ENCODE results near the gene CIPC. TPM values are rescaled to one million over a fixed set of nuclear protein-coding genes. Genes with fewer than 3 reads are reported as not detected.

CIPC gene
- total and polyA plus RNA-seq, 9 of the 15 experiments (the other 6 are each of a cell fraction or from before 2014, with no cell fraction given), result 5.0 to 16.9 (median 10.7) TPM

- TF ChIP-seq ZNF398 (CRISPR knock-in tag; IDR thresholded peaks at IDR 0.05) (no peak), ZNF133 (CRISPR knock-in tag; IDR thresholded peaks at IDR 0.05) (no peak), ARID1B (IDR thresholded peaks at IDR 0.05) (no peak), SNIP1 (IDR thresholded peaks at IDR 0.05; ENCODE audit: low read depth) (no peak), YY1 (IDR thresholded peaks at IDR 0.05; ENCODE audit: borderline replicate concordance in 1 of 3, control insufficient read depth in 1 of 3, extremely low read depth in 1 of 3, insufficient read depth in 3 of 3, insufficient read length in 1 of 3, insufficient replicate concordance in 2 of 3, low read depth in 1 of 3, low read length in 2 of 3) (no peak), MYBL2 (IDR thresholded peaks at IDR 0.05; ENCODE audit: low read depth) (no peak), MYBL2 (CRISPR knock-in tag; IDR thresholded peaks at IDR 0.05; ENCODE audit: borderline replicate concordance) (no peak), STAG1 (CRISPR knock-in tag; IDR thresholded peaks at IDR 0.05; ENCODE audit: borderline replicate concordance) (peak; percentile 42; the same call in 1 of the 2 replicates), MITF (IDR thresholded peaks at IDR 0.05) (no peak), LARP7 (IDR thresholded peaks at IDR 0.05) (no peak), ZNF347 (CRISPR knock-in tag; IDR thresholded peaks at IDR 0.05; ENCODE audit: low read depth) (no peak), EWSR1 (IDR thresholded peaks at IDR 0.05; ENCODE audit: borderline replicate concordance, low read depth, partially characterized antibody) (no peak), ZNF253 (CRISPR knock-in tag; conservative IDR thresholded peaks at IDR 0.05) (no peak)
- TF ChIP-seq, protein P1, sequence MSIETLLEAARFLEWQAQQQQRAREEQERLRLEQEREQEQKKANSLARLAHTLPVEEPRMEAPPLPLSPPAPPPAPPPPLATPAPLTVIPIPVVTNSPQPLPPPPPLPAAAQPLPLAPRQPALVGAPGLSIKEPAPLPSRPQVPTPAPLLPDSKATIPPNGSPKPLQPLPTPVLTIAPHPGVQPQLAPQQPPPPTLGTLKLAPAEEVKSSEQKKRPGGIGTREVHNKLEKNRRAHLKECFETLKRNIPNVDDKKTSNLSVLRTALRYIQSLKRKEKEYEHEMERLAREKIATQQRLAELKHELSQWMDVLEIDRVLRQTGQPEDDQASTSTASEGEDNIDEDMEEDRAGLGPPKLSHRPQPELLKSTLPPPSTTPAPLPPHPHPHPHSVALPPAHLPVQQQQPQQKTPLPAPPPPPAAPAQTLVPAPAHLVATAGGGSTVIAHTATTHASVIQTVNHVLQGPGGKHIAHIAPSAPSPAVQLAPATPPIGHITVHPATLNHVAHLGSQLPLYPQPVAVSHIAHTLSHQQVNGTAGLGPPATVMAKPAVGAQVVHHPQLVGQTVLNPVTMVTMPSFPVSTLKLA (conservative IDR thresholded peaks at IDR 0.05), result no peak
- TF ChIP-seq, protein P2, sequence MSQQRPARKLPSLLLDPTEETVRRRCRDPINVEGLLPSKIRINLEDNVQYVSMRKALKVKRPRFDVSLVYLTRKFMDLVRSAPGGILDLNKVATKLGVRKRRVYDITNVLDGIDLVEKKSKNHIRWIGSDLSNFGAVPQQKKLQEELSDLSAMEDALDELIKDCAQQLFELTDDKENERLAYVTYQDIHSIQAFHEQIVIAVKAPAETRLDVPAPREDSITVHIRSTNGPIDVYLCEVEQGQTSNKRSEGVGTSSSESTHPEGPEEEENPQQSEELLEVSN (IDR thresholded peaks at IDR 0.05; ENCODE audit: borderline replicate concordance in 1 of 2, extremely low read depth in 1 of 2, insufficient read depth in 1 of 2, insufficient read length in 1 of 2, low read depth in 1 of 2, low read length in 1 of 2, poor library complexity in 1 of 2, severe bottlenecking in 1 of 2), result peak in 1 of 2 experiments; percentile 38
- TF ChIP-seq, protein P3, sequence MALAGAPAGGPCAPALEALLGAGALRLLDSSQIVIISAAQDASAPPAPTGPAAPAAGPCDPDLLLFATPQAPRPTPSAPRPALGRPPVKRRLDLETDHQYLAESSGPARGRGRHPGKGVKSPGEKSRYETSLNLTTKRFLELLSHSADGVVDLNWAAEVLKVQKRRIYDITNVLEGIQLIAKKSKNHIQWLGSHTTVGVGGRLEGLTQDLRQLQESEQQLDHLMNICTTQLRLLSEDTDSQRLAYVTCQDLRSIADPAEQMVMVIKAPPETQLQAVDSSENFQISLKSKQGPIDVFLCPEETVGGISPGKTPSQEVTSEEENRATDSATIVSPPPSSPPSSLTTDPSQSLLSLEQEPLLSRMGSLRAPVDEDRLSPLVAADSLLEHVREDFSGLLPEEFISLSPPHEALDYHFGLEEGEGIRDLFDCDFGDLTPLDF (CRISPR knock-in tag; IDR thresholded peaks at IDR 0.05), result no peak
- TF ChIP-seq, protein P4, sequence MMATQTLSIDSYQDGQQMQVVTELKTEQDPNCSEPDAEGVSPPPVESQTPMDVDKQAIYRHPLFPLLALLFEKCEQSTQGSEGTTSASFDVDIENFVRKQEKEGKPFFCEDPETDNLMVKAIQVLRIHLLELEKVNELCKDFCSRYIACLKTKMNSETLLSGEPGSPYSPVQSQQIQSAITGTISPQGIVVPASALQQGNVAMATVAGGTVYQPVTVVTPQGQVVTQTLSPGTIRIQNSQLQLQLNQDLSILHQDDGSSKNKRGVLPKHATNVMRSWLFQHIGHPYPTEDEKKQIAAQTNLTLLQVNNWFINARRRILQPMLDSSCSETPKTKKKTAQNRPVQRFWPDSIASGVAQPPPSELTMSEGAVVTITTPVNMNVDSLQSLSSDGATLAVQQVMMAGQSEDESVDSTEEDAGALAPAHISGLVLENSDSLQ (IDR thresholded peaks at IDR 0.05), result no peak
Observed at GRCh38 chr14:77139540-77140358, 41.7 kb downstream of the CIPC start (continued).
